Lung (tissue), 12 donors: ENCODE results near the gene KIF5C. TPM values are rescaled to one million over a fixed set of nuclear protein-coding genes. Genes with fewer than 3 reads are reported as not detected.

Experiments
- ATAC-seq: fragments of 200-7000 bp; cut with Tn5 transposase; one replicate; pipeline ENCODE4 v1.9.1; 2020; ENCODE audit warnings: moderate number of reproducible peaks; ENCODE audit not compliant: insufficient read depth, low FRiP score
- DNase-seq, 3 donors: peaks; one replicate each; pipeline ENCODE4 v3.0.0-alpha.2; 2013 to 2017
- H3K27ac ChIP-seq, 2 donors: one replicate each; pipeline ENCODE4 v1.5.1; 2013; ENCODE audit warnings: mild to moderate bottlenecking in 2 of 2, moderate library complexity in 2 of 2, control low read depth in 1 of 2, inconsistent platforms in 1 of 2, low read depth in 1 of 2, low read length in 1 of 2
- H3K27me3 ChIP-seq, 3 donors: one replicate each; pipeline ENCODE4 v1.5.1; 2013; ENCODE audit warnings: low read length in 2 of 3; ENCODE audit not compliant: control insufficient read depth in 3 of 3, insufficient read depth in 3 of 3
- H3K36me3 ChIP-seq, 4 donors: one replicate each; pipeline ENCODE4 v1.5.1; 2013; ENCODE audit warnings: low read length in 4 of 4, mild to moderate bottlenecking in 1 of 4, moderate library complexity in 1 of 4; ENCODE audit not compliant: control insufficient read depth in 4 of 4, insufficient read depth in 4 of 4
- H3K4me1 ChIP-seq, 5 donors: one replicate each; pipeline ENCODE4 v1.5.1; 2013; ENCODE audit warnings: low read length in 5 of 5, mild to moderate bottlenecking in 2 of 5, moderate library complexity in 1 of 5; ENCODE audit not compliant: control insufficient read depth in 5 of 5, insufficient read depth in 5 of 5
- H3K4me3 ChIP-seq: one replicate; pipeline ENCODE4 v1.5.1; 2013; ENCODE audit warnings: mild to moderate bottlenecking, control low read depth, moderate library complexity
- H3K9ac ChIP-seq, 2 donors: one replicate each; pipeline ENCODE4 v1.5.1; 2013; ENCODE audit warnings: low read length in 2 of 2, control low read depth in 1 of 2; ENCODE audit not compliant: insufficient read depth in 1 of 2
- H3K9me3 ChIP-seq, 4 donors: one replicate each; pipeline ENCODE4 v1.5.1; 2013; ENCODE audit warnings: low read length in 3 of 4, mild to moderate bottlenecking in 1 of 4, moderate library complexity in 1 of 4; ENCODE audit not compliant: control insufficient read depth in 4 of 4, insufficient read depth in 3 of 4
- CTCF ChIP-seq: IDR thresholded peaks from 2 replicates; pipeline ENCODE4 v1.5.1; 2012; ENCODE audit warnings: mild to moderate bottlenecking; ENCODE audit errors: control extremely low read depth, extremely low read depth
- WGBS, 2 donors: extraction: QIAGEN DNeasy Blood & Tissue Kit; methylation state at CpG; one replicate each; pipeline ENCODE4 v1.1.7; 2013; 5-methylcytosine and 5-hydroxymethylcytosine counted together
- polyA plus RNA-seq, 2 donors: library from polyadenylated mRNA; stranded (reverse); fragments of 200-250 nt; gene quantifications; one replicate each; pipeline ENCODE4 v1.2.1, GENCODE V29; 2013
- total RNA-seq, 2 donors: library from RNA; depleted of rRNA in 1 of 2; stranded (reverse); fragments of >200 nt in 1 of 2; gene quantifications; one replicate each; pipeline ENCODE4 v1.2.1, GENCODE V29; 2014 to 2021
- donor health status: control.
- donor health status: control.
- donor health status: Bipolar disorder and iron deficiency.
- donor health status: healthy.
- donor health status: DM: yes; HTN: yes; CAD: no.

KIF5C gene
- total and polyA plus RNA-seq, 4 donors, result 0.22 to 1.4 (median 0.49) TPM

- H3K36me3 ChIP-seq, result no peaks in the 10 kb centered on the region
- no peak overlapping the region for H3K27ac ChIP-seq
- no peak for ATAC-seq
- no peak for DNase-seq
- H3K4me3 ChIP-seq, result no peak overlapping the region
- TF ChIP-seq CTCF, result no peak
- no peaks in the 10 kb centered on the region for H3K27me3 ChIP-seq
- no peak overlapping the region for H3K9ac ChIP-seq
- 87 to 94% methylated on average over 2 of the region's 2 CpGs for WGBS, 2 donors
- H3K4me1 ChIP-seq, result no peaks in the 10 kb centered on the region
- peaks cover 0 to 3% (median 2%) of the 10 kb centered on the region in 4 donors for H3K9me3 ChIP-seq
Measured at GRCh38 chr2:149049142-149049541, 174.1 kb downstream of the KIF5C start.

- no peaks in the 10 kb centered on the region for H3K36me3 ChIP-seq
- peaks cover 0 to 3% (median 2%) of the 10 kb centered on the region in 4 donors for H3K9me3 ChIP-seq
- no peak for TF ChIP-seq CTCF
- H3K27ac ChIP-seq, result no peak overlapping the region
- WGBS, 2 donors, result 68 to 72% methylated on average over 6 of the region's 6 CpGs
- no peaks in the 10 kb centered on the region for H3K4me1 ChIP-seq
- no peak overlapping the region for H3K9ac ChIP-seq
- no peaks in the 10 kb centered on the region for H3K27me3 ChIP-seq
- H3K4me3 ChIP-seq, result no peak overlapping the region
- ATAC-seq, result no peak
- DNase-seq, result peak in 2 of 3 donors; percentile 58 to 70
Measured at GRCh38 chr2:149050188-149050587, 175.2 kb downstream of the KIF5C start.

GRCh38 chr2:149055751-149056150 lies 180.7 kb downstream of the KIF5C start:
- Histone ChIP-seq H3K9ac (no peak overlapping the region), H3K4me3 (no peak overlapping the region), H3K36me3 (no peaks in the 10 kb centered on the region), H3K9me3 (no peaks in the 10 kb centered on the region), H3K4me1 (peaks cover 0 to 24% (median 15%) of the 10 kb centered on the region in 5 donors), H3K27ac (no peak overlapping the region), H3K27me3 (no peaks in the 10 kb centered on the region)
- TF ChIP-seq CTCF, result no peak
- ATAC-seq (no peak), DNase-seq (no peak)
- 82 to 92% methylated on average over 1 of the region's 1 CpG for WGBS, 2 donors
